CD4-positive, alpha-beta T cell treated with Interleukin-6 for 4 hours (primary cell): ENCODE data around the gene SIMC1.

Experiments
- DNase-seq: peaks from one replicate; pipeline ENCODE4 v3.0.0-alpha.2; 2020; ENCODE audit warnings: mixed read lengths

The SIMC1 gene

GRCh38 chr5:176317534-176318374 is 79.5 kb downstream of the SIMC1 start:
- DNase-seq = no peak

GRCh38 chr5:176319827-176320554 is 81.8 kb downstream of the SIMC1 start:
- no peak for DNase-seq

- no peak for DNase-seq
Measured at GRCh38 chr5:176320577-176320976, 82.4 kb downstream of the SIMC1 start.

DNA sequence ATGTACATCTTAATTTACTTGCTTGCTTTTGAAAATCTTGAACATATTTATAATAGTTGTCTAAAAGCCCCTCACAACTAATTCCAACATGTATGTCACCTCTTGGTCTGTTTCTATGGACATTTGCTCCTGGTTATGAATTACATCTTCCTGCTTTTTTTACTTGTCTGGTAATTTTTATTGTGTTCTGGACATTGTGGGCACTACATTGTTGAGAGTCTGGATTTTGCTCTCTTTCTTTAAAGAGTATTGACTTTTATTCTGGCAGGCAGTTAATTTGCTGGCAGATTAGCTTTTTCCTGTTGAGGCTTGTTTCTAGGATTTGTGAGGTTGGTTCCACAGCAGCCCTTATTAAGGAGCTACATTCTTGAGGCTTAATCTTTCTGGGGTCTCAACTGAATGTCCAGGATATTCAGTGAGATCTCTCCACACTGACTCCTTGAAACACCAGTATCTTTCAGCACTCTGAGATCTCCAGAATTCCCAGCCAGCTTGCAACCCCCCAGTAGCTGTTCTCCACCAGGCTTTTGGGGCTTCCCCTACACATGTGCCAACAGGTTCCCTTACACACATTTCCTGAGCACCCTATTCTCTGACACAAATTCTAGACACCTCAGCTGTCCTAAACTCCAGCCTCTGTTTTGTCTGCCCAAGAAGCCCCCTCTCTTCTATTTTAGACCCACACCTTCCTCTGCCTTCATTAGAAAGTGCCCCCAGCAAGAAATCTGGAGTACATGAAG is 96.0 kb downstream of the SIMC1 start:
- DNase-seq = no peak

- no peak for DNase-seq
Measured at GRCh38 chr5:176337913-176338312, 99.7 kb downstream of the SIMC1 start.

DNA sequence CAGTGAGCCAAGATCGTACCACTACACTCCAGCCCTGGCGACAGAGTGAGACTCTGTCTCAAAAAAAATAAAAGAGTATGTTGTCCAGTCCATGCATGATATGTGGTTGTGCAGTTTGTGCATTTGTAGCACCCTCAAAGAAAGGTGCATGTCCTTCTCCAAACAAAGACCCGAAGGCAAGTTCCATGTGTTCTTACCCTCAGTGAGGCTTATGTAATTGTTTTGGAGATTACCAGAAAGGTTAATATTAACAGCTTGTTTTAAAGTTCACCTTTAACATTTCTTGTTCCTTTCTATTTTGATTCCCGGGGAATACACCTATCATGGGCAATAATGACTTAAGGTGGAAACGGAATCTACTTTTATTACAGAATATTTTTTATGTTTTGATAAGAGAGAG is 101.1 kb downstream of the SIMC1 start:
- DNase-seq = no peak

GRCh38 chr5:176341325-176342157 is 103.3 kb downstream of the SIMC1 start:
- no peak for DNase-seq

GRCh38 chr5:176342158-176342483 is 103.9 kb downstream of the SIMC1 start:
- DNase-seq = no peak

DNA sequence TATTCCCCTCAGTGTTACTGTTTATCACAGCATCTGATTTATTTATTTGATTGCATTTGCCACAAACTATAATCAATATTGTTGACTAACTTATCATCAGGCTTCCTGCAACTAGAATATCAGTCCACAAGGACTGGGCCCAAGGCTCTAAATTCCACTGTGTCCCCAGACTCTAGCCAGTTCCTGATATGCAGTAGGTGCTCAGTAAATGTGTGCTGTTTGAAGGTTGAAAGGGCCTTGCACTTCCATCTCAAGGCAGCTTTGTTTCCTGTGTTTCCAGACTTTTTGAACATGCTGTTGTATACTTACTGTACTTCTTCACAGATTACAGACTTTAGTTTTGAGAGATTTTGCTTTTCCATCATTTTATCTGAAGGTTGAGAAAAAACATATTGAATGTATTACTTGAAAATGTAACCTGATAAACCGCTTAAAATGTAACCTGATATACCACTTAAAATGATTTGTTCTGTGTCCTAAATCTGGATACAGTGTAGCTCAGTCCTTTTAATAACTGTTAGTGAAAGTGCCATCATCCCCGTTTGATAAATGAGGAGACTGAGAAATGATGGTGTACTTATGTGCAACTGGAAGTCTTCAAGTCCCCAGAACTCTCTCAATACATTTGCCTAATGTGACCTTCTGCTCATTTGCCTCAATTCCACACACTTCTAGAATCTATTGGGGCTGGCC is 104.7 kb downstream of the SIMC1 start:
- no peak for DNase-seq

- DNase-seq = no peak
Measured at GRCh38 chr5:176350416-176350815, 112.2 kb downstream of the SIMC1 start.

DNA sequence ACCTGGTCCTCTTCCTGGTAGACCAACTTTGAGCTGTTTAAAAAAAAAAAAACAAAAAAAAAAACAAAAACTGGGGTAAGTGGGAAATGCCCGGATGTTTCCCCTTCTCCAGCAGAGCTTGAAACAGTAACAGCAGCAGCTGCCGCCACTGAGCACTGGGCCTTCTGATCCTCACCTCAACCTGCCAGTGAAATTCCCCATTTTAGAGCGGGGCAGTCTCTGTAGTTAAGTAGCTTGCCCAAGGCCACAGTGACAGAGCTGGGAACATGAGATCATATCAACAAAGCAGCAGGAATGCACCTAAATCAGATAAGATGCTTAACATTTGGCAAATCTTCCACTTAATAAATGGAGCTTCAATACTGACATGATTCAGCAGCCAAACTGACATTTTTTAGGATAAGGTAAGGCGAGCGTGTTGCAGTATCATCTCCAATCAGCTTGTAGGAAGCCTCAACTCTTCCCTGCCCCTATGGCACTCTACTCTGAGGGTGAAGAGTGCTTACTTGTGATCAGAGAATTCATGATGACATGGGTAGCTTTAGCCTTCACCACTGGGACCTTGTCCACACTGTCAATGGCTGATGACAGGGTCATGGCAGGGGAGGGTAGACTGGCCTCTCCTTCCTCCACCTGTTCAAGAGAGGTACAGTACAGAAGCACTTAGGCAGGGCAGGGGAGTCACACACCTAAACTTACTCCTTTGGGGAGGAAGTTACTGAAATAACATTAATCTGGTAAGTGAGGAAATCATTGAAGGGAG is 114.1 kb downstream of the SIMC1 start:
- no peak for DNase-seq

DNA sequence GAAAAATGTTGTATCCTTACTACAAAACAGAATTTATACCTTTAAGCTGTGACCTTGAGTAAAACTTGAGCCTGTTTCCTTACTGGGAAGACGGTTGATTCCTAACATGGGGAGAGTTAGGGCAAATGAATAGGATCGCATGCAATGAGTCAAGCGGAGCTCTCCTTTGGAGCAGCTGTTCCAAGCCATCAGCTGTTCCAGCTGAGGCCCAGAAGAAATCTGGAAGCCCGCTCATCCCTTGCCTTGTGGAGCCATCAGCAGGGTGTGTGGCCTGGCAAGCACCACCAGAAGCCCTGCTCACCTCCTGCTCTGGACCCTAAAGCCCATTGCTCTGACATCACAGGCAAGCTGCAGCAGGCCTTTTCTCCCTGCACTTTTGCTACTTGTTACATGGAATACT is 115.3 kb downstream of the SIMC1 start:
- no peak for DNase-seq

GRCh38 chr5:176355400-176356178 is 117.4 kb downstream of the SIMC1 start:
- DNase-seq = no peak

- no peak for DNase-seq
Measured at GRCh38 chr5:176356179-176356566, 117.9 kb downstream of the SIMC1 start.

DNA sequence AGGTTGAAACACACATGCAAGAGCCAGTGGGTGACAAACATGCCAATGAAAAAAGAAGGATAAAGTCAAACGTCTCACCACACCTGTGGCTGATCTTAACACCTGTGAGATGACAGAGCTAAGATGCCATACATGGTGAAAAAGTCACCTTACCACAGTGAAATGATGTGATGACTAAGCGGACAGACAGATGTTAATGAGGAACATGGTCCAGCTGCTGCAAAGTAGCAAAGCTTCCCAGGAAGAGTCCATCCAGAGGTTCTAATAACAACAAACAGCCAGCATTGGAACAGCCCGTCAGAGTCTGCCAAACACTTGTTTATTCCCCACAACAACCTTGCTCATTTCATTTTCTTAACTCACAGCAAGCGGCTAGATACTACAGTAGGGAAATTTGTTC is 121.4 kb downstream of the SIMC1 start:
- no peak for DNase-seq

- no peak for DNase-seq
Measured at GRCh38 chr5:176360894-176361436, 122.7 kb downstream of the SIMC1 start.

DNA sequence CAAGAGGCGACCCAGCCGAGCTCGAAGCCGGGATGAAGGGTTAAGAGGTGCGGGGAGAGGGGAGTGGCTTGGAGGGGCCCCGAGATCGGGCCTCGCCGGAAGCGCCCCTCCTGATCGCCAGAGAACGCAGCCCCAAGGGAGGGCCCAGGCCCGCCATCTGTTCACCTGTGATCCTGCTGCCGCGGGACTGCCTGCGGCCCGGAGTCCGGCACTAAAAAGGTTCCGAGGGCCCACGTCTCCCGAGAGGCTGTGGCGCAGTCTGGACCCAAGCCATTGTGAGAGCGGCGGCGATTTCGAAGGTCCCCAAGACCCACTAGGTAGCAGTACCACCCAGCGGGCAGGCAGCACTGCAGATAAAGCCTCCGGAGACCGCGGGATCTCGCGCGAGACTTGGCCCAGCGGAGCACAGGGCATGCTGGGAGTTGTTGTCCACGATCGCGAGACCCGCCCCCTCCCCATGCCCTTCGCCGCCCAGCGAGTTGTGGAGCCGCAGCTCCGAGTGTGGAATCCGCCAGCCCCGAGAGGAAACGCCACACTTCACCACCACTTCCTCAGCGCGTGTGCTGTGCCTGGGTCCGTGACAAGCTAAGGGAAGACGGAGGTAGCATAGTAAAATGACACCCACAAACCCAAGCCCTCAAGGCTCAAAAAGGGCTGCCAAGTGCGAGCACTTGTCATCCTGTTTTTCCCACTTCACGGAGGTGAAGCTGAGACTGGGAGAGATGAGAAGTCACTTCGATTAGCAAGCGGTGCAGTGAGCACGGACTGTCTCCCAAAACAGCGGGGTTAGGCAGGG is 123.4 kb downstream of the SIMC1 start, which contains the start of gene KIAA1191:
KIAA1191 (minus strand) TSS at position 328 of the 796 bp plus-strand sequence. CDS start 2,256 bp downstream, outside the sequence.
- peak; percentile 97 for DNase-seq

- no peak for DNase-seq
Measured at GRCh38 chr5:176362233-176362490, 123.9 kb downstream of the SIMC1 start.

GRCh38 chr5:176364765-176365350 is 126.6 kb downstream of the SIMC1 start:
- DNase-seq = no peak
